Measurements from ENCODE around the gene EXOSC2.

GRCh38 chr9:130740218-130741023 is 46.8 kb downstream of the EXOSC2 start:
- TF ChIP-seq RAD21 (conservative IDR thresholded peaks at IDR 0.05) (no peak), TAF1 (IDR thresholded peaks at IDR 0.05; ENCODE audit: low read depth) (no peak), EZH2 (IDR thresholded peaks at IDR 0.05; ENCODE audit: borderline replicate concordance, insufficient read depth, low read length, poor library complexity, severe bottlenecking) (no peak), CTCF (IDR thresholded peaks at IDR 0.05; ENCODE audit: poor library complexity, severe bottlenecking) (no peak), EP300 (conservative IDR thresholded peaks at IDR 0.05; ENCODE audit: poor library complexity, severe bottlenecking) (no peak), POLR2AphosphoS5 (IDR thresholded peaks at IDR 0.05) (no peak), MXI1 (conservative IDR thresholded peaks at IDR 0.05; ENCODE audit: poor library complexity, severe bottlenecking) (no peak), SMC3 (conservative IDR thresholded peaks at IDR 0.05; ENCODE audit: poor library complexity) (no peak), REST (IDR thresholded peaks at IDR 0.05; ENCODE audit: borderline replicate concordance) (no peak)
